B cell (primary cell): ENCODE measurements around the gene HES7. TPM values are rescaled to one million over a fixed set of nuclear protein-coding genes. Genes with fewer than 3 reads are reported as not detected.

Experiments used
- ATAC-seq: fragments of 200-7000 bp; cut with Tn5 transposase; one replicate; pipeline ENCODE4 v1.10.0; 2021; ENCODE audit warnings: low read depth, mild to moderate bottlenecking, moderate number of reproducible peaks, moderate library complexity
- CTCF ChIA-PET: fragments of 350-600 bp; sonication (Branson Sonifier 250); formaldehyde crosslinking; loops from one replicate; lab custom pipeline; 2021; ENCODE audit warnings: antibody characterized with exemption, inconsistent platforms; lab: Charles Lee
- POLR2A ChIA-PET: fragments of 350-600 bp; sonication (Branson Sonifier 250); formaldehyde crosslinking; loops from one replicate; lab custom pipeline; 2021; ENCODE audit warnings: antibody characterized with exemption; lab: Charles Lee
- DNase-seq: peaks from one replicate; pipeline ENCODE4 v3.0.0; 2013
- H2AFZ ChIP-seq: 2 replicates; pipeline ENCODE4 v1.6.1; 2012; ENCODE audit warnings: mild to moderate bottlenecking, low read depth, low read length; ENCODE audit not compliant: insufficient read depth, poor library complexity, severe bottlenecking
- H3K27ac ChIP-seq, 2 donors: 1 replicate in 1 of 2; 2 replicates in 1 of 2; pipeline ENCODE4 v1.5.1; 2012 to 2013; ENCODE audit warnings: low read length in 2 of 2, mild to moderate bottlenecking in 2 of 2, moderate library complexity in 1 of 2
- H3K27me3 ChIP-seq, 4 experiments: fragments of 200-600 bp in 1 of 4; sonication (generic) in 1 of 4; replicated peaks in 1 of 4; 1 replicate in 2 of 4; 2 replicates in 2 of 4; pipeline versions ENCODE4 v1.6.1 to v1.7.0; 2013 to 2016; ENCODE audit warnings: low read length in 3 of 4, mild to moderate bottlenecking in 2 of 4, mixed read lengths in 1 of 4, moderate library complexity in 1 of 4; ENCODE audit not compliant: insufficient read depth in 4 of 4, control insufficient read depth in 3 of 4; ENCODE audit errors: control extremely low read depth in 1 of 4
- H3K36me3 ChIP-seq, 2 experiments: replicated peaks in 1 of 2; 1 replicate in 1 of 2; 2 replicates in 1 of 2; pipeline versions ENCODE4 v1.6.1 to v1.7.1; 2013; ENCODE audit warnings: low read length in 1 of 2; ENCODE audit not compliant: insufficient read depth in 2 of 2, control insufficient read depth in 1 of 2; ENCODE audit errors: control extremely low read depth in 1 of 2, extremely low read depth in 1 of 2
- H3K4me1 ChIP-seq, 2 donors: fragments of 200-600 bp in 1 of 2; sonication (generic) in 1 of 2; 1 replicate in 1 of 2; 2 replicates in 1 of 2; pipeline versions ENCODE4 v1.5.1 to v1.6.1; 2013 to 2017; ENCODE audit warnings: low read length in 2 of 2; ENCODE audit not compliant: control insufficient read depth in 2 of 2, insufficient read depth in 2 of 2
- H3K4me2 ChIP-seq: replicated peaks from 2 replicates; pipeline ENCODE3; 2012; ENCODE audit warnings: mild to moderate bottlenecking, low read depth, low read length; ENCODE audit not compliant: poor library complexity, severe bottlenecking
- H3K4me3 ChIP-seq, 5 experiments: fragments of 200-600 bp in 1 of 5; sonication (generic) in 1 of 5; 1 replicate in 3 of 5; 2 replicates in 2 of 5; pipeline versions ENCODE4 v1.5.1 to v1.7.0; 2011 to 2016; ENCODE audit warnings: low read length in 4 of 5, mild to moderate bottlenecking in 4 of 5, low read depth in 2 of 5, control low read depth in 1 of 5, moderate library complexity in 1 of 5; ENCODE audit not compliant: insufficient read depth in 1 of 5; ENCODE audit errors: control extremely low read depth in 1 of 5, extremely low read depth in 1 of 5
- H3K79me2 ChIP-seq: fragments of 200-600 bp; sonication (generic); one replicate; pipeline ENCODE4 v1.6.0; 2016; ENCODE audit warnings: low read length; ENCODE audit not compliant: control insufficient read depth, insufficient read depth
- H3K9ac ChIP-seq: fragments of 200-600 bp; sonication (generic); 2 replicates; pipeline ENCODE4 v1.6.1; 2017; ENCODE audit warnings: mild to moderate bottlenecking, low read length, moderate library complexity
- H3K9me3 ChIP-seq, 3 donors: one replicate each; pipeline versions ENCODE4 v1.6.1 to v1.7.1; 2013; ENCODE audit warnings: low read length in 2 of 3; ENCODE audit not compliant: control insufficient read depth in 2 of 3, insufficient read depth in 1 of 3; ENCODE audit errors: control extremely low read depth in 1 of 3
- H4K20me1 ChIP-seq: 2 replicates; pipeline ENCODE4 v1.6.0; 2012; ENCODE audit warnings: mild to moderate bottlenecking, low read length; ENCODE audit not compliant: insufficient read depth, control insufficient read depth, poor library complexity, severe bottlenecking
- H3K27ac Mint-ChIP-seq: one replicate; pipeline ENCODE4 v1.8.0; 2021; ENCODE audit warnings: mixed read lengths
- H3K27me3 Mint-ChIP-seq: one replicate; pipeline ENCODE4 v1.8.0; 2021; ENCODE audit warnings: mixed read lengths
- H3K4me1 Mint-ChIP-seq: one replicate; pipeline ENCODE4 v1.8.0; 2021; ENCODE audit warnings: mixed read lengths
- H3K4me3 Mint-ChIP-seq: one replicate; pipeline ENCODE4 v1.8.0; 2021; ENCODE audit warnings: mixed read lengths
- H3K9me3 Mint-ChIP-seq: one replicate; pipeline ENCODE4 v1.8.0; 2022; ENCODE audit warnings: mixed read lengths; ENCODE audit not compliant: insufficient read depth
- CTCF ChIP-seq: fragments of 200-600 bp; IDR thresholded peaks from one replicate; pipeline ENCODE4 v1.8.0; 2022; ENCODE audit warnings: antibody characterized with exemption, mild to moderate bottlenecking
- EZH2 ChIP-seq: IDR thresholded peaks from 2 replicates; pipeline ENCODE4 v1.6.1; 2012; ENCODE audit warnings: borderline replicate concordance, low read depth, mild to moderate bottlenecking, moderate library complexity, low read length; ENCODE audit not compliant: insufficient read depth, poor library complexity, severe bottlenecking
- WGBS: methylation state at CpG from one replicate; pipeline ENCODE4 v1.1.5; 2013; ENCODE audit warnings: missing lambda C conversion rate; ENCODE audit not compliant: insufficient coverage; 5-methylcytosine and 5-hydroxymethylcytosine counted together
- intact Hi-C: fragments of 100-400 bp; cut with micrococcal nuclease; formaldehyde crosslinking; loops from one replicate; pipeline ENCODE4 v1.10.0; 2022
- polyA plus RNA-seq: library from polyadenylated mRNA; depleted of rRNA; stranded (reverse); fragments of >200 nt; gene quantifications from 2 replicates; pipeline ENCODE4 v1.2.3, GENCODE V29; 2012
- total RNA-seq, 2 donors: library from RNA; stranded (reverse); fragments of 120-200 nt in 1 of 2; gene quantifications; 1 replicate in 1 of 2; 2 replicates in 1 of 2; pipeline versions ENCODE4 v1.2.3 to v1.2.4, GENCODE V29; 2013 to 2022

The HES7 gene
- total and polyA plus RNA-seq, 2 donors (not counting 1 experiment from before 2014, with no cell fraction given), result 0.34 TPM; not detected in 1

- Histone ChIP-seq H3K4me3 (peak overlapping the region in 1 of 5 experiments; percentile 34), H3K79me2 (no peaks in the 10 kb centered on the region), H3K27ac (no peak overlapping the region), H3K27me3 (peaks cover 0 to 57% (median 39%) of the 10 kb centered on the region in 4 experiments), H4K20me1 (no peaks in the 10 kb centered on the region), H3K9me3 (peaks cover 0 to 19% (median 0%) of the 10 kb centered on the region in 3 donors), H3K36me3 (no peaks in the 10 kb centered on the region), H3K9ac (peak overlapping the region; percentile 47), H2AFZ (peak overlapping the region; percentile 55), H3K4me2 (peak overlapping the region; percentile 74), H3K4me1 (peaks cover 28 to 29% of the 10 kb centered on the region in 2 donors)
- POLR2A ChIA-PET, result interaction anchor here (0.6 to 1.2 kb wide), 3 partner anchors 17 to 221 kb away, joined by 3 to 4 read pairs (median 4); partner anchors contain the start of gene SLC25A35
- peak overlapping the region; percentile 57 for H3K27ac Mint-ChIP-seq
- peaks cover 27% of the 10 kb centered on the region for H3K4me1 Mint-ChIP-seq
- 7% methylated on average over 24 of the region's 28 CpGs for WGBS
- ATAC-seq (peak; percentile 95), DNase-seq (peak; percentile 95)
- no peaks in the 10 kb centered on the region for H3K9me3 Mint-ChIP-seq
- intact Hi-C loops, result loop anchor here (1.0 to 2.0 kb wide), 2 partner anchors 14 to 45 kb away; partner anchors contain the start of gene ALOXE3
- CTCF ChIA-PET, result interaction anchor here (0.5 to 11.5 kb wide), 40 partner anchors 8 to 1030 kb away, joined by 3 to 360 read pairs (median 4); partner anchors contain the start of genes ALOX12B, ALOXE3, CNTROB and CTC1
- H3K4me3 Mint-ChIP-seq, result peak overlapping the region; percentile 81
- peaks cover 46% of the 10 kb centered on the region for H3K27me3 Mint-ChIP-seq
- TF ChIP-seq EZH2 (no peak), CTCF (peak; percentile 95)
These were observed 50.0 kb downstream of the HES7 start for GRCh38 chr17:8073627-8074484.
